Measurements from ENCODE around the gene TBC1D1. TPM values are rescaled to one million over a fixed set of nuclear protein-coding genes. Genes with fewer than 3 reads are reported as not detected.

Gene TBC1D1
- total and polyA plus RNA-seq, 2 donors (not counting 3 experiments of a cell fraction or from before 2014, with no cell fraction given) = 63.5 to 116 TPM

DNA sequence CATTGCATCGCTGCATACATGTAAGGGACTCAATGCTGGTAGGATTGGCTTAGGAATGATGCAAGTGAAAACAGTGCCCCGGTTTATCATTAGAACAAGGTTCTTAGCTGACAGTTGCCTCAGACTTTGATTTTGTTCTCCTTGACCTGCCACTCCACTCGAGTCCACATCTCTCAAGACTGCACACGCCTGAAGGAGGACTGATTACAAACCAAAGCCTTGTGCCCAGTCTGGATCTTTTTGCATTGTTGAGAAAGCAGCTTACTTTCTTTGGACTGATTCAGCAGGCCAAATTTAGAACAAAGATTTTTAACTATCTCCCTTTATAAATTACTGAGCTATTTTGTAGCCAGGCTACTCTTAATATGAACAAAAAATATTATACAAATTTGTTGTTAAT, 194.9 kb downstream of the TBC1D1 start:
- Histone ChIP-seq H3K9me3 (replicated peaks; ENCODE audit: control insufficient read depth, insufficient read depth, low read length) (no peaks in the 10 kb centered on the region), H3K27me3 (ENCODE audit: control insufficient read depth in 2 of 2, insufficient read depth in 2 of 2, low read length in 2 of 2) (no peaks in the 10 kb centered on the region), H2AFZ (ENCODE audit: low read depth, low read length) (no peak overlapping the region), H4K20me1 (replicated peaks; ENCODE audit: control insufficient read depth, extremely low read depth, insufficient read depth, low read length) (no peaks in the 10 kb centered on the region), H3K4me2 (ENCODE audit: insufficient read depth, low read length) (no peak overlapping the region), H3K27ac (ENCODE audit: insufficient read depth, low read depth, low read length) (no peak overlapping the region), H3K4me1 (ENCODE audit: control insufficient read depth, extremely low read depth, insufficient read depth, low read length) (peaks cover 24% of the 10 kb centered on the region), H3K9me1 (replicated peaks; ENCODE audit: control insufficient read depth, extremely low read depth, insufficient read depth, low read length) (no peaks in the 10 kb centered on the region), H3K9ac (replicated peaks; ENCODE audit: extremely low read depth, insufficient read depth, low read length) (no peak overlapping the region), H3K79me2 (ENCODE audit: control insufficient read depth, insufficient read depth, low read length) (no peaks in the 10 kb centered on the region), H3K4me3 (replicated peaks in 1 of 3; ENCODE audit: insufficient read depth in 1 of 3, low read depth in 1 of 3, low read length in 3 of 3) (no peak overlapping the region), H3K36me3 (ENCODE audit: control insufficient read depth in 2 of 2, extremely low read depth in 1 of 2, insufficient read depth in 2 of 2, low read length in 2 of 2) (peaks cover 0 to 1% of the 10 kb centered on the region in 2 experiments)
- DNase-seq (ENCODE audit: low read depth, low spot score) = no peak
- no peak for FAIRE-seq
- intact Hi-C loops (cut with micrococcal nuclease) (no loop called here), dilution Hi-C loops (cut with MboI; ENCODE audit: extremely low pct_ligation_motif_present, low sequenced_read_pairs) (no loop called here)
- CTCF ChIA-PET = interaction anchor here (1.0 to 1.8 kb wide), 2 partner anchors 12 to 17 kb away, joined by 3 to 9 read pairs; no protein-coding TSS in a partner anchor
- no TSS peak for BruUV-seq (replicated peaks)
- POLR2A ChIA-PET = no interaction called here
- no peak for TF ChIP-seq POLR2A (IDR thresholded peaks at IDR 0.05; ENCODE audit: low read depth, low read length)
- no peak for TF ChIP-seq FOS (IDR thresholded peaks at IDR 0.05; ENCODE audit: borderline replicate concordance, insufficient read depth, low read length)
- no peak for TF ChIP-seq JUN (IDR thresholded peaks at IDR 0.05; ENCODE audit: borderline replicate concordance, insufficient read depth, insufficient read length, low read depth)
- no peak for TF ChIP-seq MYC (IDR thresholded peaks at IDR 0.05; ENCODE audit: low read depth, low read length)
- no peak for TF ChIP-seq EZH2 (IDR thresholded peaks at IDR 0.05; ENCODE audit: borderline replicate concordance, low read depth, low read length, severe bottlenecking)
- TF ChIP-seq, protein P1, sequence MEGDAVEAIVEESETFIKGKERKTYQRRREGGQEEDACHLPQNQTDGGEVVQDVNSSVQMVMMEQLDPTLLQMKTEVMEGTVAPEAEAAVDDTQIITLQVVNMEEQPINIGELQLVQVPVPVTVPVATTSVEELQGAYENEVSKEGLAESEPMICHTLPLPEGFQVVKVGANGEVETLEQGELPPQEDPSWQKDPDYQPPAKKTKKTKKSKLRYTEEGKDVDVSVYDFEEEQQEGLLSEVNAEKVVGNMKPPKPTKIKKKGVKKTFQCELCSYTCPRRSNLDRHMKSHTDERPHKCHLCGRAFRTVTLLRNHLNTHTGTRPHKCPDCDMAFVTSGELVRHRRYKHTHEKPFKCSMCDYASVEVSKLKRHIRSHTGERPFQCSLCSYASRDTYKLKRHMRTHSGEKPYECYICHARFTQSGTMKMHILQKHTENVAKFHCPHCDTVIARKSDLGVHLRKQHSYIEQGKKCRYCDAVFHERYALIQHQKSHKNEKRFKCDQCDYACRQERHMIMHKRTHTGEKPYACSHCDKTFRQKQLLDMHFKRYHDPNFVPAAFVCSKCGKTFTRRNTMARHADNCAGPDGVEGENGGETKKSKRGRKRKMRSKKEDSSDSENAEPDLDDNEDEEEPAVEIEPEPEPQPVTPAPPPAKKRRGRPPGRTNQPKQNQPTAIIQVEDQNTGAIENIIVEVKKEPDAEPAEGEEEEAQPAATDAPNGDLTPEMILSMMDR (IDR thresholded peaks at IDR 0.05; ENCODE audit: extremely low read depth in 1 of 2, insufficient read depth in 1 of 2, low read depth in 1 of 2, low read length in 2 of 2) = no peak
- TF ChIP-seq GATA2 (IDR thresholded peaks at IDR 0.05; ENCODE audit: insufficient read depth, insufficient read length, low read depth, low read length) = no peak
- TF ChIP-seq POLR2AphosphoS5 (IDR thresholded peaks at IDR 0.05; ENCODE audit: insufficient read depth, low read depth, low read length) = no peak
- TF ChIP-seq, protein P2, sequence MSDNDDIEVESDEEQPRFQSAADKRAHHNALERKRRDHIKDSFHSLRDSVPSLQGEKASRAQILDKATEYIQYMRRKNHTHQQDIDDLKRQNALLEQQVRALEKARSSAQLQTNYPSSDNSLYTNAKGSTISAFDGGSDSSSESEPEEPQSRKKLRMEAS (IDR thresholded peaks at IDR 0.05; ENCODE audit: insufficient read depth, insufficient read length) = no peak

All from endothelial cell of umbilical vein (primary cell).